Peyer's patch (tissue), 4 donors: Measurements from ENCODE around the gene GNAS-AS1. TPM values are rescaled to one million over a fixed set of nuclear protein-coding genes. Genes with fewer than 3 reads are reported as not detected.

Experiments used
- DNase-seq, 3 donors: peaks; one replicate each; pipeline ENCODE4 v3.0.0-alpha.2; 2017 to 2019
- H3K27ac ChIP-seq, 4 donors: fragments of 200-600 bp; sonication (generic); one replicate each; pipeline ENCODE4 v1.5.1; 2016 to 2019
- H3K27me3 ChIP-seq, 2 donors: fragments of 200-600 bp; sonication (generic); one replicate each; pipeline ENCODE4 v1.5.1; 2019
- H3K36me3 ChIP-seq, 3 donors: fragments of 200-600 bp; sonication (generic); one replicate each; pipeline ENCODE4 v1.5.1; 2016 to 2019
- H3K4me1 ChIP-seq, 4 donors: fragments of 200-600 bp; sonication (generic); one replicate each; pipeline ENCODE4 v1.5.1; 2016 to 2019
- H3K4me3 ChIP-seq, 4 donors: fragments of 200-600 bp; sonication (generic); 1 replicate in 3 of 4; 2 replicates in 1 of 4; pipeline ENCODE4 v1.5.1; 2016 to 2019; ENCODE audit warnings: mild to moderate bottlenecking in 1 of 4
- H3K9me3 ChIP-seq, 4 donors: fragments of 200-600 bp; sonication (generic); one replicate each; pipeline ENCODE4 v1.5.1; 2016 to 2019; ENCODE audit warnings: mild to moderate bottlenecking in 1 of 4
- CTCF ChIP-seq, 6 experiments: fragments of 450-650 bp in 4 of 6; fragments of 200-600 bp in 2 of 6; sonication (generic) in 1 of 6; IDR thresholded peaks; one replicate each; pipeline ENCODE4 v1.5.1; 2017 to 2019; ENCODE audit warnings: antibody characterized with exemption in 6 of 6, mild to moderate bottlenecking in 3 of 6, moderate library complexity in 1 of 6
- POLR2A ChIP-seq, 2 donors: fragments of 450-650 bp; IDR thresholded peaks; one replicate each; pipeline ENCODE4 v1.5.1; 2017; ENCODE audit warnings: antibody characterized with exemption in 2 of 2, mild to moderate bottlenecking in 2 of 2, moderate library complexity in 2 of 2
- total RNA-seq, 4 donors: library from RNA; depleted of rRNA; stranded (reverse); fragments of >200 nt; gene quantifications; one replicate each; pipeline ENCODE4 v1.1.0, GENCODE V29; 2016

Gene GNAS-AS1
- total RNA-seq, result 1 to 10 TPM in 1 of 4 donors, under 1 TPM in 1, not detected in 2; 0.67 to 1.3 TPM

- H3K27ac ChIP-seq, result no peak within 1 kb of the TSS
- peaks cover 0 to 9% (median 4%) of the 10 kb centered on the region in 4 donors for H3K4me1 ChIP-seq
- H3K4me3 ChIP-seq, result peak within 1 kb of the TSS; percentile 28 to 51 (median 41)
- DNase-seq, result peak; percentile 67 to 86 (median 68)
- no peaks in the 10 kb centered on the region for H3K36me3 ChIP-seq
- no peaks in the 10 kb centered on the region for H3K9me3 ChIP-seq
- H3K27me3 ChIP-seq, result peaks cover 0 to 12% of the 10 kb centered on the region in 2 donors
- no peak for TF ChIP-seq POLR2A (IDR thresholded peaks at IDR 0.05)
- no peak for TF ChIP-seq CTCF (IDR thresholded peaks at IDR 0.05)
Observed at GRCh38 chr20:58850693-58851174, at the start of gene GNAS-AS1. GNAS-AS1 (minus strand) TSS chr20:58850902.

- no peaks in the 10 kb centered on the region for H3K9me3 ChIP-seq
- TF ChIP-seq POLR2A (IDR thresholded peaks at IDR 0.05) (no peak), CTCF (IDR thresholded peaks at IDR 0.05) (no peak)
- no peak overlapping the region for H3K27ac ChIP-seq
- DNase-seq, result no peak
- H3K36me3 ChIP-seq, result peaks cover 0 to 39% (median 0%) of the 10 kb centered on the region in 3 donors
- H3K4me1 ChIP-seq, result peaks cover 0 to 29% (median 1%) of the 10 kb centered on the region in 4 donors
- no peak overlapping the region for H3K4me3 ChIP-seq
- no peaks in the 10 kb centered on the region for H3K27me3 ChIP-seq
Observed at GRCh38 chr20:58900397-58900796, 49.7 kb upstream of the GNAS-AS1 start.

GRCh38 chr20:58899512-58899911 is 48.8 kb upstream of the GNAS-AS1 start:
- DNase-seq, result no peak
- TF ChIP-seq POLR2A (IDR thresholded peaks at IDR 0.05), result no peak
- TF ChIP-seq CTCF (IDR thresholded peaks at IDR 0.05), result no peak
- H3K4me3 ChIP-seq, result no peak overlapping the region
- no peaks in the 10 kb centered on the region for H3K9me3 ChIP-seq
- H3K27ac ChIP-seq, result no peak overlapping the region
- H3K27me3 ChIP-seq, result no peaks in the 10 kb centered on the region
- H3K4me1 ChIP-seq, result peaks cover 0 to 38% (median 5%) of the 10 kb centered on the region in 4 donors
- H3K36me3 ChIP-seq, result peaks cover 0 to 31% (median 0%) of the 10 kb centered on the region in 3 donors

GRCh38 chr20:58898629-58899408 is 48.1 kb upstream of the GNAS-AS1 start:
- Histone ChIP-seq H3K27ac (no peak overlapping the region), H3K4me3 (no peak overlapping the region), H3K9me3 (no peaks in the 10 kb centered on the region), H3K36me3 (peaks cover 0 to 24% (median 0%) of the 10 kb centered on the region in 3 donors), H3K4me1 (peaks cover 0 to 44% (median 7%) of the 10 kb centered on the region in 4 donors), H3K27me3 (no peaks in the 10 kb centered on the region)
- no peak for DNase-seq
- TF ChIP-seq CTCF (IDR thresholded peaks at IDR 0.05), result no peak
- TF ChIP-seq POLR2A (IDR thresholded peaks at IDR 0.05), result no peak

- TF ChIP-seq POLR2A (IDR thresholded peaks at IDR 0.05) (no peak), CTCF (IDR thresholded peaks at IDR 0.05) (no peak)
- Histone ChIP-seq H3K4me3 (no peak overlapping the region), H3K27ac (no peak overlapping the region), H3K36me3 (peaks cover 0 to 17% (median 0%) of the 10 kb centered on the region in 3 donors), H3K4me1 (peaks cover 0 to 49% (median 12%) of the 10 kb centered on the region in 4 donors), H3K9me3 (no peaks in the 10 kb centered on the region), H3K27me3 (no peaks in the 10 kb centered on the region)
- no peak for DNase-seq
Observed at GRCh38 chr20:58897488-58897887, 46.8 kb upstream of the GNAS-AS1 start.
